DLD1 (cell line): Measurements from ENCODE around the gene OR2T27.
"Not testable (repeated sequence)": the region's sequence is repeated elsewhere in the genome, so short reads cannot be mapped to it uniquely, and the experiment has no call there.

ENCODE experiments used
- in situ Hi-C: cut with HindIII; loops from 2 replicates; pipeline ENCODE4 v1.10.0; 2017; ENCODE audit warnings: low sequenced_read_pairs

Gene OR2T27

DNA sequence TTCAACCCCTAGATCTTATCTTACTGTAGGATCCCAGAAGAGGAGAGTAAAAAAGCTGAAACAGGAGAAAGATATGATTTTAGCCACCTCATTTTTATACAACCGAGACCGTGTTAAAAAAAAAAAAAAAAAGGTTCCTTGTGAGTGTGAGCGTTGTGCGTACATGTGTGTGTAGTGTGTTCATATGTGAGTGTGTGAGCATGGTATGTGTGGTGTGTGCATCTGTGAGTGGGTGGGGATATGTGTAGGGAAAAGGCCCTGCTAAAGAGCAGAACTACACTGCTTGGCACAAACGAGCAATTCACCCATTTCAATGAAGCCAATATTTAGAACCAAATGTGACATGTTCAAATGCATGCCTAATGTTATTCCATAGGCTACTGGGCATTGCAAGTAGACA, 13.7 kb downstream of the OR2T27 start:
- in situ Hi-C loops: not testable (repeated sequence)

DNA sequence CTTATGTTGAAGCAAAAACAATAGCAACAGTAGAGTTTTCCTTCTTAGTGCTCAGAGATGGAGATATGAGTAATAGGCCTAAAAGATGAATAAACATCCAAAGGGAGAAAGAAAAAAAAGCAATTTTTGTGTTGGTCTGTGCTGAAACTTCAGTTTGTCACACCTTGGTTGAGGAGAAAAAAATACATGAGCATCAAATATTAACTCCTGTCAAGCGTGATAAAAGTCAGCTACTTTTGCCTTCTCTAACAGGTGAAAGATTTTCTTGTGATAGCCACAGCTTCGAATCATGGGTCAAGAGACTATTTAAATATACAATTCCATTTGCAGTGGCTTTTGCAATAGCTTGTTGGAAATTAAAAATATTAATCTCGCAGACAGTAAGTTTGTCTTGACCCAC, 14.4 kb downstream of the OR2T27 start:
- in situ Hi-C loops: not testable (repeated sequence)

DNA sequence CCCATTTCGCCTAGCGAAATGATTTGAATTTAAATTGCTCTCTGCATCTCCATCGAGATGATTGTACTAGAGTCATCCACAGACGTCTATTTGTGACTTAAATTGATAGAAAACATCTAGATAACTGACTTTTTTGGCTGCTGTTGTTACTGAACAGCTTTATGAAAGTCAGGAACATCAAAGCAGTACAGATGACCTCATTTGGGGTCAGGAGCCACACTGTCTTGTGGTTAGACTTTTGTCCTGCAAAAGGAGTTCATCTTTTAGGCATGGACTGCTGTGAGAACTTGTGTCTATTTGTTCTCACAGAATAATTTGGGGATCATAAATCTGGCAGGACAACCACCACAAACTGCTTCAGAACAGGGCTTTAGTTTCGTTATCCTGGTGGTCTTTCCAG, 15.7 kb downstream of the OR2T27 start:
- in situ Hi-C loops: not testable (repeated sequence)

DNA sequence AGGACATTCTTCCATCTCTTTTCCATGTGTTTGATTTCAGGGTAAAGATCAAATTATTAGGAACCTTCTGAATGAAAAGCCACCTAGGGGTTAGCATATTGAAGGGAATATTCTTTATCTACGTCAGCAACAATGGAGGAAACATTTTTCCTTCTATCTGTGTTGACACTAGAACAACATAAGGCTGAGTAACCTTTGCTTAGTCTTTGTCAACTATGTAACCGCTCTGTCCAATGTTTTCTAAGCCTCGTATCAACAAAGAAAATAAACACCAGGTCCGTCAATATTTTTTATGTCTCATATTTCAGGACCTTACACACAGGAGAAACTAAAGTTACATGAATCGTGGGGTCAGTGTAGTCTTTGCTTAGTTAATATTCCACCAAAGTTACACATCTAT, 18.7 kb downstream of the OR2T27 start:
- in situ Hi-C loops: not testable (repeated sequence)

DNA sequence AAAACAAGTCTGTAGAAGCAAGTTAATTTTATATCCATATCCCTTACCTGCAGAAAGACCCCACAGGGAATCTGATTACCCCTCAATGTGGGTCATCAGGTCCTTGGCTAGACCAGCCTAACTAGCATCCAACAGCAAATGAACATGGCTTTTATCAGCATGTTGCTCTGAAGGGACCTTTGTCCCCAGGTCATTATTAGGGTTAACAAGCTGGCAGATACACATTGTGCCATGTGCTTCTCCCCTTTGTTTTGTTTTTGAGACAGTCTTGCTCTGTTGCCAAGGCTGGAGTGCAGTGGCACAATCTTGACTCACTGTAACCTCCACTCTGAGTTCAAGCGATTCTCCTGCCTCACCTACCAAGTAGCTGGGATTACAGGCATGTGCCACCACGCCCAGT, 20.3 kb downstream of the OR2T27 start, which contains the start of gene OR2T11:
Gene OR2T11 (minus strand): TSS at position 101 of the 400 bp plus-strand sequence. CDS start 7,963 bp downstream, outside the sequence.
- in situ Hi-C loops: not testable (repeated sequence)

DNA sequence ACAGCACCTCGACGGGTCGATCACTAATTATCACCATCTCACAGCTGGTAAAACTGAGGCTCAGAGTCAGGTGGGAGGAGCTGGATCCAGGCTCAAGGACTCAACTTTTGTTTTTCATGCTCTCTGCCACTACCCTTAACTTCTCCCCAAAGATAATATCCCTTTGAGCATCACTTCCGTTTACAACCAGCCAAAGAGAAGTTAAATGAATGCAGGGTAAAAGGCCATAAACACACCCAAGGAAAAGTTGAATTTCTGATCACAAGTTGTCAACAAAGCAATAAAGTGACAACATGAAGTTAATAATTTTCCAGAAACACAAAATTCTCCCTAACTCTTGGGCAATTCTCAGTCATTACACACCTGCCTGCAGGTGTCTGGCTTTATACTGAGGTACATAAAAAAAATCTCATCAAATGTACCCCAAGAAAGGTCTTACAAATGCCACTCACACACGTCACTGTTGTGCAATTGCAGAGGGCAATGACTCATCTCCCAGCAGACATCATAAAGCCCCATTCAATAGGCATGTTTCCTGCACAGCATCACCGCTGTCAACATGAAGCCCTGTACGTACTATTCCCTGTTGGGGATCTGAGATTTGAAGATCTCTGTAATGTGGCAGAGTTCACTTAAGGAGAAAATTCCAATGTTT, 23.8 kb downstream of the OR2T27 start:
- in situ Hi-C loops: no loop called here

DNA sequence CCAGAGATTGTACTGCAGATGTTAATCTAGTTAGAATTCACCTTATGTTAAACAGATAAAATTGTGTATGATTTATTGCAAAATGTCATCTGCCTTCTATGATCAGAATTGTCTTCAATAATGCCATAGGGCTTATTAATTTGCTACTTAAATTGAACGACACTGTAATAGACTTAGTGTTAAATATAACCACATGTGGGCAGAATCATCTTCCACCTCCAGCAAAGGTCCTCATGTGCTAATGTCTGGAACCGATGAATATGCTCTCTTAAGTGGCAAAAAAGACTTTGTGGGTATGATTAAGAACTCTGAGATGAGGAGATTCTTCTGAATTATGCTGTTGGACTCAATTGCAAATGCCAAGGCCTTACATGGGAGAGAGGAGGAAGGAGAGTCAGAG, 24.8 kb downstream of the OR2T27 start:
- in situ Hi-C loops: no loop called here

DNA sequence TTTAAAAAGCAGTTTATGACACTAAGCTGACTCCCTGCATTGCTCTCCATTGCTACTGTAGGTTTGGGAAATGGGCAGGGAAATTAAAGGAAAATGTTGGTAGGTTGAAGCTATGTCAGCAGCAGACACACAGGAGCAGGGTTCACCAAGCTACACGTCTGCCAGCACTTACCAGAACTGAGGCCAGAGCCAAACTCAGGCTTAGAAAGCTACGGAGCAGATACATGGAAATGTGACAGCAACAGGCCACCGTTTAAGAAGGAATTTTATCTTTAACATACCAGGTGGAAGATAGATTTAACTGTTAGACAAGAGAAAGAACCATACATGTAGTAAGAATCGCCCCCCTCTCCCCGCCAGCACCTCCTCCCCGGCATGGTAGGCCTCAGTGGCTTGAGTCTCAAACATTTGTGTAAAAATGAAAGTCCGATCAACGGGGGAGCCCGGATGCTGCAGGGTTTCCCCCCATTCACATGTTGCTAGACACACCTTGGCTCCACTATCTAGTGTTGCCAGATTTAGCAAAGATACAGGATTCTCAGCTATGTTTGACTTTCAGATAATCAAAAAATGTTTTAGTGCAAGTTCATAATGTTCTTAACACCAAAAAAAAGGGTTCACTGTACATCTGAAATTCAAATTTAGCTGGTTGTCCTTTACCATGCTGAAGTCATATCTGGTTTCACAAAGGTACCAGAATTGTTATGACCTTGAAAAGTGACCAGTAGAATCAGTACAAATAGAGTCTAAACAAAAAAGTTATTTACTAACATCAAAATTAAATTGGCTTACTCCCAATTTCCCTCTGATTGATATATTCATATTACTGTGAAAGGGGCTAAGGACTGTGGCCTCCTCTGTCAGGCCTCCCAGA, 27.1 kb downstream of the OR2T27 start:
- in situ Hi-C loops: no loop called here

DNA sequence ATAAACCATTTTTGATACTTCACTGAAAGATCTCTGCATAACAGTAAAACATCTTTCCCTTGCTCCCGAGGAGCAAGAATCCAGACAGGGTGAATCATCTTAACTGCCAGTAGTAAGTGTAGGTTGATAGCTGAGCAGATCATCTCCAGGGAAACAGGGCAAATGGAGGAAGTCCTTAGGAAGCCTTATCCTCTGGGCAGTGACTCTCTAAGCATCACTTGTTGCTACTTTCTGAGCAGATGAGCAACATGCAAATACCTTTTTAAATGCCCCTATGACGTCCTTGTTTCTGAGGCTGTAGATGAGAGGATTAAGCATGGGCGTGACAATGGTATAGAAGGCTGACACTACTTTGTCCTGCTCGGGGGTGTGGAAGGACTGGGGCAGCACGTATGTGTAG, 29.4 kb downstream of the OR2T27 start:
- in situ Hi-C loops: no loop called here

DNA sequence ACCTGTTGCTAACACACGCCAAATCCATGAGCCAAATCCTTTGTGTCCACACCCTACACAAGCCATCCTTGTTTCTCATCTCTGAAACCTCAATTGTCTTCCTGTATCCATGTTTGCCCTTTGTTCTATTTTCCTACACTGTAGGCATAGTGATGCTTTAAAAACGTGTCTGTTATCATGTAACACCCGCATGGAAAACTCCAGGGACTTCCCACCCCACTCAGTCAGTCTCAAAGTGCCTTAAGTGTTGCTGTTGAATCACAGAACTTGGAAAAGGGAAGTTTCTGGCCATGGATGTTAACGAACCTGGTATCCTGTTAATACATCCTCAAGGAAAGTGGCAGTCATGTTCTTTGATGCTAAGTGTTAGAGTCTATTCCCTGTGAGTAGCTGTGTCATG, 30.2 kb downstream of the OR2T27 start:
- in situ Hi-C loops: no loop called here

DNA sequence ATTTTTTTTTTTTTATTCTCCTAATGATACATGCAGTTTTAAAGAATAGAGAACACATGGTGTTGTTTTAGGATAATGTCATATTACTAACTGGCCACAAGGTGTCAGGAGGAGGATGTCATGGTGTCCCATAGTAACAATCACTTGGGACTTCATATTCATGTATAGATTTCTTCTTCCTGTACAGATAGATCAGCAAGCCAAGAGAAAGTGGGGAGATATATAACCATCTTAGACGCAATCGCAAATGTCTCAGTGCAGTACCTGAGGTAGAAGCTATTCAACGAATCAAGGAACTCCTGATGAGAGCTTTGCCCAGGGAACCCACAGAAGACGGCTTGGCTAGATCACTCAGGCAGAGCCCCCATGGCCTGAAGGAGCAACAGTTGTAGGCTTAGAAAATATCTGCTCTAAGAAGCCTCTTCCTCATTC, 32.7 kb downstream of the OR2T27 start:
- in situ Hi-C loops: no loop called here

DNA sequence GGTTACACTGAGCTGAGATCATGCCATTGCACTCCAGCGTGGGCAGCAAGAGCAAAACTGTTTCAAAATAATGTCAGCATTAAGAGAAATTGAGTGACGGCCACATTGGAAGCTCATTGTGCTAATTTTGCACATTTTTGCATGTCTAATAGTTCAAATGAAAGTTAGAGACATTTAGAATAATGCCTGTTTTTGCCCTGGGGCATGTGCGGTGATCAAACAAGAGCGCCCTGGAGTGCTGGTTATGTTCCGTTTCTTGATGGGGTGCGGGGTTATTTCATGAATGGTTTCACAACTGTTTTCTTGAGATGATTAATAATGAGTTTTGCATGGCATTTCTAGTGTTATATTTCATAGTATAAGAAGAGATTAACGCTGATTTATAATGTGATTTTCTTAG, 33.6 kb downstream of the OR2T27 start:
- in situ Hi-C loops: no loop called here

DNA sequence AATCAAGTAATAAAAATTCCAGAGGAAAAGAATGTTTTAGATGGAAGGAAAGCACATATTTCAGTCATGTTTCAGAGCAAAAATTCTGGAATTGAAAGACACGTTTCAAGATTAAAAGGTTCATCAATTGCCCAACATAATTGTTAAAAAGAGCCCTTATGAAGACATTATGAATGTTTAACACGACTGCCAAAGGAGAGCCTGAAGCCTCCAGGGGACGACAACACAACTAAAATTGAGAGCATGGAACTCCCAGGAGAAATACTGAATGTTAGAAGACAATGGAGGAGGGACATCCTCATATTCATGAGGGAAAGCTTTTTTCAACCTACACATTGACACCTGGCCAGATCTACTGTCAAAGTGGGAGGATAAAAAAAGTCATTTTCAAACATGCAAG, 36.5 kb downstream of the OR2T27 start:
- in situ Hi-C loops: no loop called here

DNA sequence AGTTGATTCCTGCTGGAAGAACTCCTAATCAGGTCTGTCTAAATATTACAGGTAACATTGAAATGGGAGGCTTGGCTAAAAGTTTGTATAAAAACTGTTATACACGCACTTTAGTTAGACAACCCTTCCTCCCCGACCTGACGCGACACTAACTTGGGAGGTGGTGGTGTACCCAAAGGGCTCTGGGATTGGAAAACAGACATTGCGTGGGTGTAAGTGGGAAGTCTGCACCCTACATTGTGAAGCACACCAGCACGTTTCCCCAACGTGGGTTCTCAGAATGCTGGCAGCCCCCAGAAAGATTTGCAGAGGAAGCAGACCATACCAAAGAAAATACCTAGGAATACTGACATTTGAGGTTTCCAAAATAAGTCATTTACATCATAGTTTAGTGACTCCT, 37.2 kb downstream of the OR2T27 start:
- in situ Hi-C loops: no loop called here

DNA sequence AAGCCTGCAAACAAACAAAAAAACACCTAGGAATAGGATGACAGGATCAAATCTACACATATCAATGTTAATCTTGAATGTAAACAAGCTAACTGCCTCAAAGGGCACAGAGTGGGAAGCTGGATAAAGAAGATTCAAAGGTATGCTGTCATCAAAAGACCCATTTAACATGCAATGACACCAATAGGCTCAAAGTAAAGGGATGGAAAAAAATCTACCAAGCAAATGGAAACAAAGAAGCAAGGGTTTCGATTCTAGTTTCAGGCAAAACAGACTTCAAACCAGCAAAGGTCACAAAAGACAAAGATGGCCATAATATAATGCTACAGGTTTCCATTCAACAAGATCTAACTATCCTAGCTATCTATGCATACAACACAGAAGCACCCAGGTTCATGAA, 41.6 kb downstream of the OR2T27 start:
- in situ Hi-C loops: no loop called here

DNA sequence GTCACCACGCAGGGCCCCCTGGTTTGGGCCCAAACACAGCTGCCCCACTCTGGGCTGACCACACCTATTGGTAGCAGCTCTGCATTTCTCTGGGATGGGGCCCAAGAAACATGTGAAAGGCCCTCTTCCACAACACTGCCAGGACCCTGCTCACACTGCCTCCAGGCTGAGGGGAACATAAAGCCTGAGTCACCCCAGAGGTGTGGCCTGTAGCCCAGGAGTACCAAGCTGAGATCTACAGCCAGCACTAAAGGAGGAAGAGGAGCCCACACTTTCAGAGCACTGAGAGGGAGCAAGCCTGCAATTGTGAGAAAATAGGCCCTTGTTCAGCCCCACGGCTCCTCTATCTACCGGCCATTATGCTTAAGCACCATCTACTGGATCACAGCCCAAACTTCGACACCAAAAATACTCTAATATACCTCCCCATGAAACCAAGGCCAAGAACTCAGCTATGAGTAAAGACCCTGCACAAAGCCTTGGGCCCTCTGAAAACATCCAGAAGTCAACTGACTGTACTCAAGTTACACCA, 43.4 kb downstream of the OR2T27 start:
- in situ Hi-C loops: no loop called here

DNA sequence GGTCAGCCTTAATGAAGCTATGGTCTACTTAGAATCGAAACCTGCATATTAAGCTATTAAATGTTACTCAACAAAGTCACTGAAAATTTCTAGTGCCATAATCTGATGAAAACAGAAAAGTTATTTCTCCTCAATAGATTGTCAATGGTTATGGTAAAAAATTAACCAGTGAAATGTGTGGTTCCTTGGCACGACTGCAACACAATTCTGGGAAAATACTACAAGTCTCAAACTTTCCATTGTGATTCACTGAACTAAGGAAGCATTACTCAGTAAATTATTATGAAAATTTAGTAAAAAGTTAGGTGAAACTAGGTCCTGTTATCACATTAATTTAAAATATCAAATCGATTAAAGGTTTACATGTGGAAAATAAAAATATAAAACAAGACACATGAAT, 45.0 kb downstream of the OR2T27 start:
- in situ Hi-C loops: no loop called here
